C4-2B (cell line): ENCODE measurements around the gene GHRHR.

Experiments
- ZFX ChIP-seq: fragments of 450-650 bp; IDR thresholded peaks from 2 replicates; pipeline ENCODE4 v1.6.1; 2017
- TF ChIP-seq, protein P1 (sequence below): fragments of 450-650 bp; conservative IDR thresholded peaks from 2 replicates; pipeline ENCODE4 v1.5.1; 2017; ENCODE audit warnings: mild to moderate bottlenecking

DNA sequence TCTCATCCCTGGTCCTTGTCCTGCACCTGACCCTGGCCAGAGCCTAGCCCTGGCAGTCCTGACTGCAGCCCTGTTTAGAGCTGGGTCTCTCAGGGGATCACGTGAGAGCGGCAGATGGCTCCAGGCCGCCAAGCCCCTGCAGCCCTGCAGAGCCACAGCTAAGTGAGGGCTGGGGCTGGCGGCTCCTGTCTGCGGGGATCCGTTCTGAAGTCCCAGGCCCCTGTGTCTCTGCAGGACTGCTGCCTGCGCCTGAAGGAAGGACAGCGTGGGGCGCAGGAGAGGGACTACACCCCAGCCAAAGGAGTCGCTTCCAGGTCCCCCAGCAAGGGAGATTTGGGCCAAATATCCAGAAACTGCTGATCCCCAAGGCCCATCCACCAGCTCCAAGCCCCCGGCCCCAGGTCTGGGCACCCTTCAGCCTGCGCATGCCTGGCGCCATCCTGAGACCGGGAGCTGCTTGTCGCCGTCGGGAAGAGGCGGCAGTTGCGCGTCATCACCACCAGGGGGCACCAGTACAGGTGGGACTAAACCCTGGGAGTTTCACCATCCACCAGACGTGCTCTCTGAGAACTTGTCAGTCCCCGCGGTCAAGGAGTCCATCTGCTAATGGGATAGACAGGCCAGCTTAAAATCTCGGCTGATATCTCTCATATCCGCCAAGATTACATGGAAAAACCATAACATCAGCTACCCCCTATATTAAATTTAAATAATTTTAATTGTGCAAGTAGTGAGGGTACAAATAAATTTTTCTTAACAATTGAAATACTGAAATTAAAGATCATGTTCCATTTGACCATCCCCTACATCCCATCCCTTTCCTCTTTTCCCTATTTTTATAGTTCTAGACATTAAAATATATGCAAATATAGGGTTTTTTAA lies 25.1 kb upstream of the GHRHR start:
- TF ChIP-seq, protein P1, sequence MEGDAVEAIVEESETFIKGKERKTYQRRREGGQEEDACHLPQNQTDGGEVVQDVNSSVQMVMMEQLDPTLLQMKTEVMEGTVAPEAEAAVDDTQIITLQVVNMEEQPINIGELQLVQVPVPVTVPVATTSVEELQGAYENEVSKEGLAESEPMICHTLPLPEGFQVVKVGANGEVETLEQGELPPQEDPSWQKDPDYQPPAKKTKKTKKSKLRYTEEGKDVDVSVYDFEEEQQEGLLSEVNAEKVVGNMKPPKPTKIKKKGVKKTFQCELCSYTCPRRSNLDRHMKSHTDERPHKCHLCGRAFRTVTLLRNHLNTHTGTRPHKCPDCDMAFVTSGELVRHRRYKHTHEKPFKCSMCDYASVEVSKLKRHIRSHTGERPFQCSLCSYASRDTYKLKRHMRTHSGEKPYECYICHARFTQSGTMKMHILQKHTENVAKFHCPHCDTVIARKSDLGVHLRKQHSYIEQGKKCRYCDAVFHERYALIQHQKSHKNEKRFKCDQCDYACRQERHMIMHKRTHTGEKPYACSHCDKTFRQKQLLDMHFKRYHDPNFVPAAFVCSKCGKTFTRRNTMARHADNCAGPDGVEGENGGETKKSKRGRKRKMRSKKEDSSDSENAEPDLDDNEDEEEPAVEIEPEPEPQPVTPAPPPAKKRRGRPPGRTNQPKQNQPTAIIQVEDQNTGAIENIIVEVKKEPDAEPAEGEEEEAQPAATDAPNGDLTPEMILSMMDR, result peak; percentile 98
- no peak for TF ChIP-seq ZFX
